ENCODE measurements around the gene DCLK1. TPM values are rescaled to one million over a fixed set of nuclear protein-coding genes. Genes with fewer than 3 reads are reported as not detected.

Gene DCLK1
- total RNA-seq, 2 donors from 2014 or later, result 2.6 to 8.6 TPM

- Histone ChIP-seq H3K36me3 (replicated peaks in 1 of 2; ENCODE audit: insufficient read depth in 1 of 2, low read depth in 2 of 2) (no peaks in the 10 kb centered on the region), H3K27ac (no peak overlapping the region), H3K27me3 (no peaks in the 10 kb centered on the region), H3K9me3 (no peaks in the 10 kb centered on the region), H3K4me1 (no peaks in the 10 kb centered on the region), H3K4me3 (no peak overlapping the region)
- 72 to 77% methylated on average over 5 of the region's 5 CpGs for WGBS, 2 donors
- intact Hi-C loops (cut with DNase I), result no loop called here
- ATAC-seq, result no peak
- TF ChIP-seq POLR2A (IDR thresholded peaks at IDR 0.05), result no peak
- TF ChIP-seq CTCF (IDR thresholded peaks at IDR 0.05), result no peak
- DNase-seq, result no peak
Measured at GRCh38 chr13:35961461-35962220, 169.5 kb downstream of the DCLK1 start.

- Histone ChIP-seq H3K4me3 (no peak overlapping the region), H3K36me3 (replicated peaks in 1 of 2; ENCODE audit: insufficient read depth in 1 of 2, low read depth in 2 of 2) (no peaks in the 10 kb centered on the region), H3K27ac (no peak overlapping the region), H3K4me1 (no peaks in the 10 kb centered on the region), H3K9me3 (no peaks in the 10 kb centered on the region), H3K27me3 (no peaks in the 10 kb centered on the region)
- intact Hi-C loops (cut with DNase I), result no loop called here
- no peak for DNase-seq
- no peak for TF ChIP-seq CTCF (IDR thresholded peaks at IDR 0.05)
- TF ChIP-seq POLR2A (IDR thresholded peaks at IDR 0.05), result no peak
- ATAC-seq, result no peak
Measured at GRCh38 chr13:35961002-35961401, 170.2 kb downstream of the DCLK1 start.

GRCh38 chr13:35957996-35958395, 173.2 kb downstream of the DCLK1 start:
- DNase-seq (no peak), ATAC-seq (peak; percentile 33)
- no peaks in the 10 kb centered on the region for H3K27me3 ChIP-seq
- no peaks in the 10 kb centered on the region for H3K4me1 ChIP-seq
- no peaks in the 10 kb centered on the region for H3K36me3 ChIP-seq (replicated peaks in 1 of 2; ENCODE audit: insufficient read depth in 1 of 2, low read depth in 2 of 2)
- no peak overlapping the region for H3K4me3 ChIP-seq
- no peaks in the 10 kb centered on the region for H3K9me3 ChIP-seq
- TF ChIP-seq CTCF (IDR thresholded peaks at IDR 0.05), result no peak
- TF ChIP-seq POLR2A (IDR thresholded peaks at IDR 0.05), result no peak
- intact Hi-C loops (cut with DNase I), result no loop called here
- H3K27ac ChIP-seq, result no peak overlapping the region
- WGBS, 2 donors, result 78 to 81% methylated on average over 2 of the region's 2 CpGs

- Histone ChIP-seq H3K27me3 (no peaks in the 10 kb centered on the region), H3K27ac (no peak overlapping the region), H3K36me3 (replicated peaks in 1 of 2; ENCODE audit: insufficient read depth in 1 of 2, low read depth in 2 of 2) (no peaks in the 10 kb centered on the region), H3K4me1 (no peaks in the 10 kb centered on the region), H3K4me3 (no peak overlapping the region), H3K9me3 (no peaks in the 10 kb centered on the region)
- 57 to 61% methylated on average over 1 of the region's 1 CpG for WGBS, 2 donors
- DNase-seq (no peak), ATAC-seq (no peak)
- intact Hi-C loops (cut with DNase I), result no loop called here
- TF ChIP-seq POLR2A (IDR thresholded peaks at IDR 0.05), result no peak
- no peak for TF ChIP-seq CTCF (IDR thresholded peaks at IDR 0.05)
Measured at GRCh38 chr13:35957241-35957731, 173.9 kb downstream of the DCLK1 start.

- TF ChIP-seq POLR2A (IDR thresholded peaks at IDR 0.05) (no peak), CTCF (IDR thresholded peaks at IDR 0.05) (no peak)
- Histone ChIP-seq H3K9me3 (no peaks in the 10 kb centered on the region), H3K4me1 (no peaks in the 10 kb centered on the region), H3K36me3 (replicated peaks in 1 of 2; ENCODE audit: insufficient read depth in 1 of 2, low read depth in 2 of 2) (no peaks in the 10 kb centered on the region), H3K4me3 (no peak overlapping the region), H3K27me3 (no peaks in the 10 kb centered on the region), H3K27ac (no peak overlapping the region)
- ATAC-seq, result no peak
- no peak for DNase-seq
- intact Hi-C loops (cut with DNase I), result no loop called here
Measured at GRCh38 chr13:35956074-35956473, 175.1 kb downstream of the DCLK1 start.

Data from body of pancreas (tissue), 4 donors.